ENCODE data around the gene GAK. TPM values are rescaled to one million over a fixed set of nuclear protein-coding genes. Genes with fewer than 3 reads are reported as not detected.

GAK gene
- total and polyA plus RNA-seq, 2 of the 13 experiments (the other 11 are each of a cell fraction or from before 2014, with no cell fraction given) = 17.5 to 44.3 TPM

GRCh38 chr4:815464-816146 is 116.5 kb downstream of the GAK start (continued):
- TF ChIP-seq ZFP36L1 (CRISPR knock-in tag; IDR thresholded peaks at IDR 0.05) (no peak), REPIN1 (CRISPR knock-in tag; IDR thresholded peaks at IDR 0.05; ENCODE audit: borderline replicate concordance, low read depth) (no peak), CAMTA2 (CRISPR knock-in tag; IDR thresholded peaks at IDR 0.05; ENCODE audit: borderline replicate concordance) (no peak), ZSCAN29 (CRISPR knock-in tag; conservative IDR thresholded peaks at IDR 0.05) (no peak), HNF1A (IDR thresholded peaks at IDR 0.05; ENCODE audit: low read depth) (no peak), HNF1A (CRISPR knock-in tag; IDR thresholded peaks at IDR 0.05; ENCODE audit: borderline replicate concordance) (peak; percentile 31; the same call in 1 of the 2 replicates), ZNF691 (CRISPR knock-in tag; IDR thresholded peaks at IDR 0.05; ENCODE audit: borderline replicate concordance, low read depth) (no peak)
